AG10803 (cell line): ENCODE results near the gene ATP13A5.

Source experiments
- DNase-seq: peaks from one replicate; pipeline ENCODE4 v3.0.0; 2010; ENCODE audit warnings: low read depth
- H3K4me3 ChIP-seq: 2 replicates; pipeline ENCODE4 v1.5.1; 2011; ENCODE audit warnings: mild to moderate bottlenecking, low read length, control low read depth
- CTCF ChIP-seq: conservative IDR thresholded peaks from 2 replicates; pipeline ENCODE4 v1.5.1; 2011; ENCODE audit warnings: mild to moderate bottlenecking, low read length, control low read depth, inconsistent platforms

The ATP13A5 gene

GRCh38 chr3:193335031-193335430 lies 43.5 kb downstream of the ATP13A5 start:
- no peak for DNase-seq
- H3K4me3 ChIP-seq, result no peak overlapping the region
- no peak for TF ChIP-seq CTCF

GRCh38 chr3:193333229-193333628 lies 45.3 kb downstream of the ATP13A5 start:
- no peak for TF ChIP-seq CTCF
- DNase-seq, result no peak
- no peak overlapping the region for H3K4me3 ChIP-seq

- H3K4me3 ChIP-seq, result no peak overlapping the region
- no peak for TF ChIP-seq CTCF
- DNase-seq, result no peak
These were observed 47.9 kb downstream of the ATP13A5 start for GRCh38 chr3:193330555-193331204.

- no peak overlapping the region for H3K4me3 ChIP-seq
- DNase-seq, result no peak
- TF ChIP-seq CTCF, result no peak
These were observed 60.8 kb downstream of the ATP13A5 start for GRCh38 chr3:193317682-193318300.

- DNase-seq, result no peak
- H3K4me3 ChIP-seq, result no peak overlapping the region
- TF ChIP-seq CTCF, result peak; percentile 15; the same call in 1 of the 2 replicates
These were observed 64.4 kb downstream of the ATP13A5 start for GRCh38 chr3:193314161-193314560.

- no peak for DNase-seq
- no peak overlapping the region for H3K4me3 ChIP-seq
- no peak for TF ChIP-seq CTCF
These were observed 65.2 kb downstream of the ATP13A5 start for GRCh38 chr3:193313061-193313958.
